Neural crest cell (in vitro differentiated cells): ENCODE results near the gene WBP1. TPM values are rescaled to one million over a fixed set of nuclear protein-coding genes. Genes with fewer than 3 reads are reported as not detected.

ENCODE experiments used
- DNase-seq: peaks from one replicate; pipeline ENCODE4 v3.0.0; 2021; ENCODE audit warnings: low read depth, mixed read lengths, low spot score
- H3K27ac Mint-ChIP-seq: one replicate; pipeline ENCODE4 v1.8.0; 2021; ENCODE audit warnings: mild to moderate bottlenecking, mixed read lengths; ENCODE audit not compliant: unreplicated experiment
- H3K27me3 Mint-ChIP-seq: 2 replicates; pipeline ENCODE4 v1.8.0; 2021; ENCODE audit warnings: low read depth, mild to moderate bottlenecking, mixed read lengths
- H3K36me3 Mint-ChIP-seq: 2 replicates; pipeline ENCODE4 v1.8.0; 2021; ENCODE audit warnings: low read depth, mild to moderate bottlenecking, mixed read lengths
- H3K4me1 Mint-ChIP-seq: 2 replicates; pipeline ENCODE4 v1.8.0; 2021; ENCODE audit warnings: mixed read lengths
- H3K4me3 Mint-ChIP-seq: one replicate; pipeline ENCODE4 v1.8.0; 2021; ENCODE audit warnings: mild to moderate bottlenecking, mixed read lengths
- H3K9me3 Mint-ChIP-seq: 2 replicates; pipeline ENCODE4 v1.8.0; 2021; ENCODE audit warnings: mixed read lengths
- CTCF ChIP-seq: fragments of 200-600 bp; sonication (generic); conservative IDR thresholded peaks from 2 replicates; pipeline ENCODE4 v1.5.0; 2021; ENCODE audit warnings: antibody characterized with exemption, mild to moderate bottlenecking
- total RNA-seq: library from RNA; stranded (reverse); gene quantifications from 2 replicates; pipeline ENCODE4 v1.2.1, GENCODE V29; 2021

Gene WBP1
- total RNA-seq, 1 donor from 2014 or later: 86.7 TPM

GRCh38 chr2:74486141-74486540 lies 27.9 kb downstream of the WBP1 start:
- no peaks in the 10 kb centered on the region for H3K9me3 Mint-ChIP-seq
- no peaks in the 10 kb centered on the region for H3K27me3 Mint-ChIP-seq
- H3K36me3 Mint-ChIP-seq: peaks cover 2% of the 10 kb centered on the region
- DNase-seq: no peak
- peaks cover 19% of the 10 kb centered on the region for H3K4me1 Mint-ChIP-seq
- no peak overlapping the region for H3K27ac Mint-ChIP-seq
- no peak overlapping the region for H3K4me3 Mint-ChIP-seq
- no peak for TF ChIP-seq CTCF

GRCh38 chr2:74488643-74489481 lies 30.6 kb downstream of the WBP1 start:
- no peaks in the 10 kb centered on the region for H3K9me3 Mint-ChIP-seq
- no peaks in the 10 kb centered on the region for H3K4me1 Mint-ChIP-seq
- H3K27me3 Mint-ChIP-seq: no peaks in the 10 kb centered on the region
- DNase-seq: no peak
- no peak overlapping the region for H3K27ac Mint-ChIP-seq
- peaks cover 5% of the 10 kb centered on the region for H3K36me3 Mint-ChIP-seq
- no peak for TF ChIP-seq CTCF
- no peak overlapping the region for H3K4me3 Mint-ChIP-seq

- Mint-ChIP-seq H3K36me3 (peaks cover 11% of the 10 kb centered on the region), H3K9me3 (no peaks in the 10 kb centered on the region), H3K27ac (no peak overlapping the region), H3K4me1 (no peaks in the 10 kb centered on the region), H3K27me3 (peaks cover 4% of the 10 kb centered on the region), H3K4me3 (no peak overlapping the region)
- no peak for DNase-seq
- no peak for TF ChIP-seq CTCF
Observed at GRCh38 chr2:74489906-74490305, 31.7 kb downstream of the WBP1 start.

GRCh38 chr2:74491648-74492544 lies 33.7 kb downstream of the WBP1 start:
- Mint-ChIP-seq H3K27ac (no peak overlapping the region), H3K9me3 (no peaks in the 10 kb centered on the region), H3K4me1 (no peaks in the 10 kb centered on the region), H3K36me3 (peaks cover 15% of the 10 kb centered on the region), H3K4me3 (no peak overlapping the region), H3K27me3 (peaks cover 24% of the 10 kb centered on the region)
- TF ChIP-seq CTCF: no peak
- DNase-seq: no peak

- peaks cover 5% of the 10 kb centered on the region for H3K4me1 Mint-ChIP-seq
- H3K27me3 Mint-ChIP-seq: peaks cover 41% of the 10 kb centered on the region
- DNase-seq: no peak
- no peak overlapping the region for H3K27ac Mint-ChIP-seq
- H3K9me3 Mint-ChIP-seq: no peaks in the 10 kb centered on the region
- peaks cover 15% of the 10 kb centered on the region for H3K36me3 Mint-ChIP-seq
- H3K4me3 Mint-ChIP-seq: no peak overlapping the region
- no peak for TF ChIP-seq CTCF
Observed at GRCh38 chr2:74493546-74493945, 35.3 kb downstream of the WBP1 start.
